ENCODE data around the gene MAPK8IP1. TPM values are rescaled to one million over a fixed set of nuclear protein-coding genes. Genes with fewer than 3 reads are reported as not detected.

The MAPK8IP1 gene
- total RNA-seq, 1 donor from 2014 or later: 299 TPM

- no peak for DNase-seq
Observed at GRCh38 chr11:45945397-45945999, 60.0 kb downstream of the MAPK8IP1 start.

GRCh38 chr11:45947885-45948284 is 62.4 kb downstream of the MAPK8IP1 start:
- Mint-ChIP-seq H3K9me3 (ENCODE audit: unreplicated experiment) (peaks cover 2% of the 10 kb centered on the region), H3K4me3 (ENCODE audit: unreplicated experiment) (no peak overlapping the region), H3K27me3 (ENCODE audit: unreplicated experiment) (peaks cover 4% of the 10 kb centered on the region), H3K27ac (ENCODE audit: unreplicated experiment) (no peak overlapping the region), H3K36me3 (ENCODE audit: unreplicated experiment) (peaks cover 12% of the 10 kb centered on the region), H3K4me1 (ENCODE audit: low read depth, unreplicated experiment) (no peaks in the 10 kb centered on the region)
- TF ChIP-seq CTCF (IDR thresholded peaks at IDR 0.05; ENCODE audit: partially characterized antibody, unreplicated experiment): no peak
- no peak for DNase-seq

More at GRCh38 chr11:45945397-45945999, 60.0 kb downstream of the MAPK8IP1 start:
- Mint-ChIP-seq H3K27me3 (ENCODE audit: unreplicated experiment) (peaks cover 4% of the 10 kb centered on the region), H3K27ac (ENCODE audit: unreplicated experiment) (no peak overlapping the region), H3K4me3 (ENCODE audit: unreplicated experiment) (no peak overlapping the region), H3K4me1 (ENCODE audit: low read depth, unreplicated experiment) (no peaks in the 10 kb centered on the region), H3K9me3 (ENCODE audit: unreplicated experiment) (peaks cover 2% of the 10 kb centered on the region), H3K36me3 (ENCODE audit: unreplicated experiment) (peaks cover 12% of the 10 kb centered on the region)
- TF ChIP-seq CTCF (IDR thresholded peaks at IDR 0.05; ENCODE audit: partially characterized antibody, unreplicated experiment): no peak

- H3K27ac Mint-ChIP-seq (ENCODE audit: unreplicated experiment): no peak overlapping the region
- H3K36me3 Mint-ChIP-seq (ENCODE audit: unreplicated experiment): peaks cover 12% of the 10 kb centered on the region
- H3K27me3 Mint-ChIP-seq (ENCODE audit: unreplicated experiment): peaks cover 4% of the 10 kb centered on the region
- DNase-seq: no peak
- TF ChIP-seq CTCF (IDR thresholded peaks at IDR 0.05; ENCODE audit: partially characterized antibody, unreplicated experiment): no peak
- no peak overlapping the region for H3K4me3 Mint-ChIP-seq (ENCODE audit: unreplicated experiment)
- no peaks in the 10 kb centered on the region for H3K4me1 Mint-ChIP-seq (ENCODE audit: low read depth, unreplicated experiment)
- H3K9me3 Mint-ChIP-seq (ENCODE audit: unreplicated experiment): peaks cover 2% of the 10 kb centered on the region
Observed at GRCh38 chr11:45948356-45948755, 62.9 kb downstream of the MAPK8IP1 start.

GRCh38 chr11:45949992-45950407 is 64.5 kb downstream of the MAPK8IP1 start:
- no peak for DNase-seq
- H3K36me3 Mint-ChIP-seq (ENCODE audit: unreplicated experiment): peaks cover 12% of the 10 kb centered on the region
- H3K27ac Mint-ChIP-seq (ENCODE audit: unreplicated experiment): no peak overlapping the region
- H3K4me1 Mint-ChIP-seq (ENCODE audit: low read depth, unreplicated experiment): no peaks in the 10 kb centered on the region
- no peak for TF ChIP-seq CTCF (IDR thresholded peaks at IDR 0.05; ENCODE audit: partially characterized antibody, unreplicated experiment)
- H3K9me3 Mint-ChIP-seq (ENCODE audit: unreplicated experiment): peaks cover 2% of the 10 kb centered on the region
- H3K27me3 Mint-ChIP-seq (ENCODE audit: unreplicated experiment): peaks cover 4% of the 10 kb centered on the region
- no peak overlapping the region for H3K4me3 Mint-ChIP-seq (ENCODE audit: unreplicated experiment)

Other genes starting within 250 kb of the MAPK8IP1 start
- 59.2 TPM for gene CHST1, start 220.0 kb upstream of the MAPK8IP1 start, total RNA-seq (ENCODE audit: unreplicated experiment)
- gene SLC35C1, start 80.5 kb upstream of the MAPK8IP1 start, total RNA-seq (ENCODE audit: unreplicated experiment): 20.9 TPM
- 44.0 TPM for gene CRY2, start 38.2 kb upstream of the MAPK8IP1 start, total RNA-seq (ENCODE audit: unreplicated experiment)
- 0.78 TPM for gene FREY1, start 21.6 kb downstream of the MAPK8IP1 start, total RNA-seq (ENCODE audit: unreplicated experiment)
- gene PEX16, start 32.2 kb downstream of the MAPK8IP1 start, total RNA-seq (ENCODE audit: unreplicated experiment): 51.8 TPM
- 3.0 TPM for gene LARGE2, start 37.0 kb downstream of the MAPK8IP1 start, total RNA-seq (ENCODE audit: unreplicated experiment)
- 71.1 TPM for gene PHF21A, start 235.8 kb downstream of the MAPK8IP1 start, total RNA-seq (ENCODE audit: unreplicated experiment)

Data from glutamatergic neuron (in vitro differentiated cells).